ENCODE data around the gene WAPL.

GRCh38 chr10:86508217-86508616, 13.4 kb downstream of the WAPL start:
- TF ChIP-seq CTCF (IDR thresholded peaks at IDR 0.05) (no peak), POLR2AphosphoS5 (IDR thresholded peaks at IDR 0.05) (no peak)

Data from prostate gland (tissue), 2 donors.